ENCODE data around the gene RIN3. TPM values are rescaled to one million over a fixed set of nuclear protein-coding genes. Genes with fewer than 3 reads are reported as not detected.
A peak's percentile ranks its signal among the peaks of the same experiment; 100 is the strongest.

RIN3 gene
- polyA plus RNA-seq, 3 donors = 42.8 to 144 (median 54.6) TPM

DNA sequence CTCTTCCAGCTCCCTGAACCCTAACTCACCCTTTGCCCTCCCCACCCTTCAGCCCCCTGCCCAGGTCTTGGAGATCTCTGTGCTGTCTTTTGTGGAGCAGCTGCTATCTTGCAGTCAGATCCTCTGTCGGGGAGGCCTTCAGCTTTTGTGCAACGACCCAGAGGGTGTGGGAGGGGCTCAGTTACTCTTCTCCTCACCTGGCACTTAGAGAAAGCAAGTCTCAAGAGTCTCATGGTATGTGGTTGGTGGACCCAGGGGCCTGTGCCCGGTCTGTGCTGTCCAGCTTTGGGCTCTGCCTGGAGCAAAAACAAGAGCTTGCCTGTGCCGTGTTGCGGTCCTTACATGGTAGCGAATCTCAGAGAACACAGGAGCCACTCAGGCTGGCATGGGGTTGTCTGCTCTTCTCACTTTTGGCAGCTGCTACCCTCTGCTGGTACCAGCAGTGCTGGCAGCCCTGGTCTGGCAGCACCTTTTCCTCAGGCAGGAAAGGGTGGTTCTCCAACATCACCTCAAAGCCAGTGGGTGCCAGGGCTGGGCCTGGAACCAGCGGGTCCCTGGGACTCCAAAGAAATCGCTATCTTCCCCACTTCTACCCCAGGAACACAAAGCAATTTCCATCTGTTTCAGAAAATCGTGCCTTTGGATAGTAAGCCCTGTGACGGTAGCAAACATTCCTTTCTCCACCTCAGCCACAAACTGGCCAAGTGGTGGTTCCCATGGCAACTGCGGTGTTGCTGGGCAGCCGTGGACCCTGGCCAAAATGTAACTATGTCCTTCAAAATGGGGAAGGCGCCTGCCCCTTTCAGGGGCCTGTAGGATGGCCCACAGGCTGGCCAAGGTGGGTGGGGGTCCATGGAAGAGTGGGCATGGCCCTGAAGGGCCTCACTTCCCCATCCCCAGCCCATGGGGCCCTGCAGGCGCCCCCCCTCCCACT lies 90.0 kb downstream of the RIN3 start:
- TF ChIP-seq, protein P1, sequence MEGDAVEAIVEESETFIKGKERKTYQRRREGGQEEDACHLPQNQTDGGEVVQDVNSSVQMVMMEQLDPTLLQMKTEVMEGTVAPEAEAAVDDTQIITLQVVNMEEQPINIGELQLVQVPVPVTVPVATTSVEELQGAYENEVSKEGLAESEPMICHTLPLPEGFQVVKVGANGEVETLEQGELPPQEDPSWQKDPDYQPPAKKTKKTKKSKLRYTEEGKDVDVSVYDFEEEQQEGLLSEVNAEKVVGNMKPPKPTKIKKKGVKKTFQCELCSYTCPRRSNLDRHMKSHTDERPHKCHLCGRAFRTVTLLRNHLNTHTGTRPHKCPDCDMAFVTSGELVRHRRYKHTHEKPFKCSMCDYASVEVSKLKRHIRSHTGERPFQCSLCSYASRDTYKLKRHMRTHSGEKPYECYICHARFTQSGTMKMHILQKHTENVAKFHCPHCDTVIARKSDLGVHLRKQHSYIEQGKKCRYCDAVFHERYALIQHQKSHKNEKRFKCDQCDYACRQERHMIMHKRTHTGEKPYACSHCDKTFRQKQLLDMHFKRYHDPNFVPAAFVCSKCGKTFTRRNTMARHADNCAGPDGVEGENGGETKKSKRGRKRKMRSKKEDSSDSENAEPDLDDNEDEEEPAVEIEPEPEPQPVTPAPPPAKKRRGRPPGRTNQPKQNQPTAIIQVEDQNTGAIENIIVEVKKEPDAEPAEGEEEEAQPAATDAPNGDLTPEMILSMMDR (IDR thresholded peaks at IDR 0.05) = no peak
- H3K9ac ChIP-seq (ENCODE audit: insufficient read depth, low read length, poor library complexity, severe bottlenecking) = no peak overlapping the region
- intact Hi-C loops (cut with micrococcal nuclease) = no loop called here
- H3K4me3 Mint-ChIP-seq = no peak overlapping the region
- peaks cover 13% of the 10 kb centered on the region for H3K79me2 ChIP-seq (ENCODE audit: insufficient read depth, low read length)
- H2AFZ ChIP-seq (ENCODE audit: insufficient read depth, low read depth, low read length, poor library complexity, severe bottlenecking) = no peak overlapping the region
- H3K9me3 ChIP-seq (replicated peaks in 1 of 2; ENCODE audit: control insufficient read depth in 1 of 2, insufficient read depth in 1 of 2, low read length in 2 of 2) = no peaks in the 10 kb centered on the region
- peaks cover 22 to 23% of the 10 kb centered on the region in 2 donors for H3K4me1 ChIP-seq (ENCODE audit: control insufficient read depth in 1 of 2, insufficient read depth in 2 of 2, low read length in 2 of 2)
- H3K4me1 Mint-ChIP-seq = peaks cover 32% of the 10 kb centered on the region
- H3K27ac ChIP-seq (ENCODE audit: low read depth in 1 of 2, low read length in 2 of 2) = no peak overlapping the region
- no peak overlapping the region for H3K4me2 ChIP-seq (replicated peaks; ENCODE audit: extremely low read depth, low read length, poor library complexity, severe bottlenecking)
- WGBS (ENCODE audit: insufficient coverage) = 74% methylated on average over 13 of the region's 14 CpGs
- H3K4me3 ChIP-seq (replicated peaks in 1 of 3; ENCODE audit: low read depth in 2 of 3, low read length in 3 of 3) = no peak overlapping the region
- peaks cover 100% of the 10 kb centered on the region for H4K20me1 ChIP-seq (ENCODE audit: insufficient read depth, low read length)
- H3K27me3 Mint-ChIP-seq (ENCODE audit: low read depth in 3 of 3) = peaks cover 0 to 2% (median 0%) of the 10 kb centered on the region in 3 donors
- peaks cover 0 to 11% (median 7%) of the 10 kb centered on the region in 7 donors for H3K9me3 Mint-ChIP-seq
- H3K27ac Mint-ChIP-seq = no peak overlapping the region
- no peaks in the 10 kb centered on the region for H3K27me3 ChIP-seq (ENCODE audit: control insufficient read depth in 2 of 2, insufficient read depth in 2 of 2, low read length in 2 of 2)
- peaks cover 58 to 66% of the 10 kb centered on the region in 2 donors for H3K36me3 Mint-ChIP-seq
- H3K36me3 ChIP-seq (replicated peaks in 1 of 2; ENCODE audit: control insufficient read depth in 1 of 2, insufficient read depth in 2 of 2, low read length in 2 of 2) = peaks cover 8 to 68% of the 10 kb centered on the region in 2 donors
- no peak for DNase-seq

DNA sequence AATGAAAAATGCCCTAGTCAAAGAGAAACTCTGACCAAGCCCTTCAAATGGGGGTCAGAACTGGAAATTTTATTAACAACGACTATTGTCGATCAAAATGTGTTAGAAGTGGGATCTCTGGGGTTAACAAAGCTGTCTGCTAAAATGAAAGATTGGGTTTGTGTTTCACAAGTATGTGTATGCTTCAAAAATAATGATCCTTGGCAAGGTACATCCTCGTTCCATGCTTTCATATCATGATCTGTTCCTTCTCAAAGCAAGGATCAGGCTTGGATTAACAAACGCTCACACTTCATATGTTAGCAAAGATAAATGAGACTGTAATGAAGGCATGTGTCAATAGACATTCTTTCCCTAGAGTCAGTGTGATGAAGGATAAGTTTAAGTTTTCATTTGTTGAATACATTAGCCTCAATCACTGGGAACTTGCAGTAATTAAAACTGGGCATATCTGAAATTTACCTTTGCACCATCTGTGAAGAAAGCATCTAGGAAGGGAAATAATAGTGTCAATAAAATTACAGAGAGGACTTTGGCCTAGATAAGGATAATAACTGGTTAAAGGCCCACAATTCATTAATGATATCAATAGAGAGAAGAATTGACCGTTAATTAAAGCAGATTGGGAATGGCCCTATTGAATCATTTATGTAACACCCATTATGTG lies 91.8 kb downstream of the RIN3 start:
- Histone ChIP-seq H3K9me3 (replicated peaks in 1 of 2; ENCODE audit: control insufficient read depth in 1 of 2, insufficient read depth in 1 of 2, low read length in 2 of 2) (no peaks in the 10 kb centered on the region), H3K27ac (ENCODE audit: low read depth in 1 of 2, low read length in 2 of 2) (no peak overlapping the region), H2AFZ (ENCODE audit: insufficient read depth, low read depth, low read length, poor library complexity, severe bottlenecking) (no peak overlapping the region), H3K27me3 (ENCODE audit: control insufficient read depth in 2 of 2, insufficient read depth in 2 of 2, low read length in 2 of 2) (no peaks in the 10 kb centered on the region), H3K4me3 (replicated peaks in 1 of 3; ENCODE audit: low read depth in 2 of 3, low read length in 3 of 3) (no peak overlapping the region), H3K4me2 (replicated peaks; ENCODE audit: extremely low read depth, low read length, poor library complexity, severe bottlenecking) (no peak overlapping the region), H4K20me1 (ENCODE audit: insufficient read depth, low read length) (peaks cover 100% of the 10 kb centered on the region), H3K9ac (ENCODE audit: insufficient read depth, low read length, poor library complexity, severe bottlenecking) (no peak overlapping the region), H3K79me2 (ENCODE audit: insufficient read depth, low read length) (peaks cover 18% of the 10 kb centered on the region), H3K36me3 (replicated peaks in 1 of 2; ENCODE audit: control insufficient read depth in 1 of 2, insufficient read depth in 2 of 2, low read length in 2 of 2) (peaks cover 8 to 61% of the 10 kb centered on the region in 2 donors), H3K4me1 (ENCODE audit: control insufficient read depth in 1 of 2, insufficient read depth in 2 of 2, low read length in 2 of 2) (peaks cover 20 to 21% of the 10 kb centered on the region in 2 donors)
- peaks cover 52 to 60% of the 10 kb centered on the region in 2 donors for H3K36me3 Mint-ChIP-seq
- H3K4me3 Mint-ChIP-seq = no peak overlapping the region
- H3K27me3 Mint-ChIP-seq (ENCODE audit: low read depth in 3 of 3) = peaks cover 0 to 2% (median 0%) of the 10 kb centered on the region in 3 donors
- H3K27ac Mint-ChIP-seq = peak overlapping the region in 1 of 7 donors; percentile 20
- peaks cover 29% of the 10 kb centered on the region for H3K4me1 Mint-ChIP-seq
- TF ChIP-seq, protein P1 (IDR thresholded peaks at IDR 0.05) = no peak
- peaks cover 0 to 11% (median 7%) of the 10 kb centered on the region in 7 donors for H3K9me3 Mint-ChIP-seq
- 100% methylated on average over 1 of the region's 5 CpGs for WGBS (ENCODE audit: insufficient coverage)
- DNase-seq = no peak
- intact Hi-C loops (cut with micrococcal nuclease) = no loop called here
